Esophagus muscularis mucosa (tissue), 4 donors: ENCODE measurements around the gene TANC1.

Experiments
- CTCF ChIP-seq, 3 experiments: fragments of 200-600 bp in 2 of 3; fragments of 450-650 bp in 1 of 3; sonication (generic) in 2 of 3; IDR thresholded peaks; one replicate each; pipeline ENCODE4 v1.5.1; 2017 to 2019; ENCODE audit warnings: antibody characterized with exemption in 3 of 3, mild to moderate bottlenecking in 2 of 3, moderate library complexity in 1 of 3
- EP300 ChIP-seq: sonication (generic); formaldehyde crosslinking; IDR thresholded peaks from one replicate; pipeline ENCODE4 v1.6.1; 2017; ENCODE audit warnings: antibody characterized with exemption
- POLR2A ChIP-seq: fragments of 450-650 bp; IDR thresholded peaks from one replicate; pipeline ENCODE4 v1.6.1; 2017; ENCODE audit warnings: antibody characterized with exemption, moderate library complexity, mild to moderate bottlenecking, low read depth
- POLR2AphosphoS5 ChIP-seq, 2 donors: sonication (generic); formaldehyde crosslinking; IDR thresholded peaks; one replicate each; pipeline ENCODE4 v1.6.1; 2017; ENCODE audit warnings: antibody characterized with exemption in 2 of 2

- TF ChIP-seq CTCF (IDR thresholded peaks at IDR 0.05) (no peak), POLR2AphosphoS5 (IDR thresholded peaks at IDR 0.05) (no peak), EP300 (no peak), POLR2A (no peak)
Observed at GRCh38 chr2:159164457-159164911, 196.0 kb downstream of the TANC1 start.
